Upper lobe of left lung (tissue), 4 donors: ENCODE results near the gene PARN.

Experiments
- EP300 ChIP-seq, 4 donors: sonication (generic); formaldehyde crosslinking; IDR thresholded peaks; one replicate each; pipeline ENCODE4 v1.5.1; 2017; ENCODE audit warnings: antibody characterized with exemption in 4 of 4, control low read depth in 2 of 4
- TF ChIP-seq, protein P1 (sequence below), 6 experiments: fragments of 450-650 bp in 4 of 6; fragments of 200-600 bp in 2 of 6; sonication (generic) in 2 of 6; IDR thresholded peaks; one replicate each; pipeline ENCODE4 v1.5.1; 2016 to 2019; ENCODE audit warnings: antibody characterized with exemption in 6 of 6

DNA sequence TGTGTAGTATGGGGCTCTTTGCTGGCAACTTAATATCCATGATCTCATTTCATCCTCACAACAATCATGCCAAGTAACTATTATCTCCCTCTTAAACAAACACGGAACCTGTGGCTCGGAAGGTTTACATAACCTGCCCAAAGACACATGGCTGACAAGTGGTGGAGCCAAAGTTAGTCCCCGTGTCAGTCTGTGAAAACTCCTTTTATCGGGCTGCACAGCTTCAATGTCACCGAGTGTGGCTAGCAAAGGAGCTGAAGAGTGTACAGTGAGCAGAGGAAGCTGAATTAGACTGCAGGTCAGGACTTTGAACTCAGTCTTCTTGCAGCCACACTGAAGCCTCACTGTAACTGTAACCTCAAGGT is 80.3 kb downstream of the PARN start:
- TF ChIP-seq, protein P1, sequence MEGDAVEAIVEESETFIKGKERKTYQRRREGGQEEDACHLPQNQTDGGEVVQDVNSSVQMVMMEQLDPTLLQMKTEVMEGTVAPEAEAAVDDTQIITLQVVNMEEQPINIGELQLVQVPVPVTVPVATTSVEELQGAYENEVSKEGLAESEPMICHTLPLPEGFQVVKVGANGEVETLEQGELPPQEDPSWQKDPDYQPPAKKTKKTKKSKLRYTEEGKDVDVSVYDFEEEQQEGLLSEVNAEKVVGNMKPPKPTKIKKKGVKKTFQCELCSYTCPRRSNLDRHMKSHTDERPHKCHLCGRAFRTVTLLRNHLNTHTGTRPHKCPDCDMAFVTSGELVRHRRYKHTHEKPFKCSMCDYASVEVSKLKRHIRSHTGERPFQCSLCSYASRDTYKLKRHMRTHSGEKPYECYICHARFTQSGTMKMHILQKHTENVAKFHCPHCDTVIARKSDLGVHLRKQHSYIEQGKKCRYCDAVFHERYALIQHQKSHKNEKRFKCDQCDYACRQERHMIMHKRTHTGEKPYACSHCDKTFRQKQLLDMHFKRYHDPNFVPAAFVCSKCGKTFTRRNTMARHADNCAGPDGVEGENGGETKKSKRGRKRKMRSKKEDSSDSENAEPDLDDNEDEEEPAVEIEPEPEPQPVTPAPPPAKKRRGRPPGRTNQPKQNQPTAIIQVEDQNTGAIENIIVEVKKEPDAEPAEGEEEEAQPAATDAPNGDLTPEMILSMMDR (IDR thresholded peaks at IDR 0.05), result no peak
- no peak for TF ChIP-seq EP300 (IDR thresholded peaks at IDR 0.05)
